K562 (cell line): ENCODE measurements around the gene PNRC1. TPM values are rescaled to one million over a fixed set of nuclear protein-coding genes. Genes with fewer than 3 reads are reported as not detected.

Experiments used
- ATAC-seq: fragments of 200-7000 bp; cut with Tn5 transposase; 3 replicates; pipeline ENCODE4 v1.9.1; 2020; ENCODE audit warnings: moderate library complexity
- BruUV-seq: library from RNA; stranded (reverse); fragments of 400-500 nt; replicated peaks from 2 replicates; lab custom pipeline; 2021; lab: Mats Ljungman, UMichigan
- CTCF ChIA-PET: fragments of 300-600 bp; formaldehyde crosslinking; extraction: SDS; loops from one replicate; lab custom pipeline; 2021; ENCODE audit warnings: low intra/inter-chr PET ratio; lab: Yijun Ruan, JAX
- POLR2A ChIA-PET: fragments of 300-600, 350-650 bp; sonication (Branson Sonifier 250); formaldehyde crosslinking; extraction: SDS; loops from one replicate; lab custom pipeline; 2021; ENCODE audit warnings: antibody characterized with exemption, inconsistent platforms; lab: Yijun Ruan, JAX
- DNase-seq, 4 experiments: peaks; one replicate each; pipeline versions ENCODE4 v3.0.0 to v3.0.0-alpha.2; 2011 to 2018; ENCODE audit warnings: low spot score in 3 of 4, mixed read lengths in 3 of 4; ENCODE audit errors: extremely low read depth in 1 of 4
- FAIRE-seq: peaks from 2 replicates; lab custom pipeline; 2011; peaks lifted over from hg19 to GRCh38; lab: Jason Lieb, UNC
- H2AFZ ChIP-seq: 2 replicates; pipeline ENCODE4 v1.6.0; 2011; ENCODE audit warnings: low read depth, low read length, control low read depth, inconsistent platforms
- H3K27ac ChIP-seq: fragments of 200-600 bp; 3 replicates; pipeline ENCODE4 v1.8.0; 2011; ENCODE audit warnings: low read depth, mild to moderate bottlenecking, control low read depth, inconsistent platforms, low read length, moderate library complexity, mixed read lengths; ENCODE audit errors: extremely low read depth
- H3K27me3 ChIP-seq, 2 experiments: fragments of 300-600 bp in 1 of 2; 2 replicates in 1 of 2; 3 replicates in 1 of 2; pipeline versions ENCODE4 v1.6.0 to v1.8.0; 2011; ENCODE audit warnings: inconsistent platforms in 2 of 2, low read length in 2 of 2, mild to moderate bottlenecking in 1 of 2, mixed read lengths in 1 of 2, moderate library complexity in 1 of 2; ENCODE audit not compliant: control insufficient read depth in 2 of 2, insufficient read depth in 2 of 2
- H3K36me3 ChIP-seq: fragments of 300-600 bp; 3 replicates; pipeline ENCODE4 v1.8.0; 2011; ENCODE audit warnings: mild to moderate bottlenecking, low read length, inconsistent platforms; ENCODE audit not compliant: control insufficient read depth, insufficient read depth
- H3K4me1 ChIP-seq, 2 experiments: fragments of 200-600 bp in 1 of 2; replicated peaks in 1 of 2; 2 replicates in 1 of 2; 3 replicates in 1 of 2; pipeline versions ENCODE4 v1.5.1 to v1.8.0; 2011; ENCODE audit warnings: inconsistent platforms in 2 of 2, low read length in 2 of 2, mild to moderate bottlenecking in 1 of 2, mixed read lengths in 1 of 2, moderate library complexity in 1 of 2; ENCODE audit not compliant: control insufficient read depth in 2 of 2, insufficient read depth in 2 of 2
- H3K4me2 ChIP-seq: 2 replicates; pipeline ENCODE4 v1.6.1; 2011; ENCODE audit warnings: low read length, control low read depth, inconsistent platforms, mixed read lengths; ENCODE audit not compliant: insufficient read depth
- H3K4me3 ChIP-seq: fragments of 200-600 bp; sonication (generic), shearing (Covaris generic); 2 replicates; pipeline ENCODE4 v1.5.1; 2016; ENCODE audit warnings: control low read depth, inconsistent platforms
- H3K79me2 ChIP-seq: fragments of 200-600 bp; 3 replicates; pipeline ENCODE4 v1.8.0; 2011; ENCODE audit warnings: low read length, inconsistent platforms; ENCODE audit not compliant: control insufficient read depth, insufficient read depth
- H3K9ac ChIP-seq, 2 experiments: 2 replicates each; pipeline versions ENCODE4 v1.6.0 to v1.6.1; 2011; ENCODE audit warnings: low read depth in 2 of 2, low read length in 2 of 2, control low read depth in 1 of 2, inconsistent platforms in 1 of 2, mild to moderate bottlenecking in 1 of 2, mixed read lengths in 1 of 2; ENCODE audit not compliant: insufficient read depth in 1 of 2
- H3K9me1 ChIP-seq: one replicate; pipeline ENCODE4 v1.6.0; 2011; ENCODE audit warnings: inconsistent platforms, mild to moderate bottlenecking, low read length, moderate library complexity; ENCODE audit not compliant: control insufficient read depth, insufficient read depth
- H3K9me3 ChIP-seq: replicated peaks from 2 replicates; pipeline ENCODE4 v1.5.1; 2011; ENCODE audit warnings: low read depth, low read length, inconsistent platforms; ENCODE audit not compliant: control insufficient read depth, insufficient read depth
- H4K20me1 ChIP-seq: replicated peaks from 2 replicates; pipeline ENCODE4 v1.6.1; 2011; ENCODE audit warnings: low read length, inconsistent platforms, mixed read lengths; ENCODE audit not compliant: control insufficient read depth, insufficient read depth
- BCL6 ChIP-seq: fragments of 250-450 bp; sonication (Bioruptor Pico); IDR thresholded peaks from 2 replicates; pipeline ENCODE4 v1.4.0; 2020
- FUS ChIP-seq: fragments of 200-400 bp; formaldehyde crosslinking; optimal IDR thresholded peaks from 2 replicates; pipeline ENCODE3; 2017; ENCODE audit warnings: low read depth, low read length
- HNRNPLL ChIP-seq: fragments of 200-400 bp; formaldehyde crosslinking; IDR thresholded peaks from 2 replicates; pipeline ENCODE4 v1.6.1; 2017; ENCODE audit warnings: low read length, low read depth, mild to moderate bottlenecking; ENCODE audit not compliant: poor library complexity, severe bottlenecking
- IRF9 ChIP-seq: fragments of 450-650 bp; IDR thresholded peaks from 2 replicates; pipeline ENCODE4 v1.6.1; 2016; ENCODE audit warnings: missing biosample characterization, missing genetic modification characterization
- MITF ChIP-seq: IDR thresholded peaks from 2 replicates; pipeline ENCODE4 v1.6.1; 2014; ENCODE audit warnings: antibody characterized with exemption
- NCOA2 ChIP-seq, 2 experiments: fragments of 450-650 bp; IDR thresholded peaks; 2 replicates each; pipeline ENCODE4 v1.6.1; 2018; ENCODE audit warnings: mild to moderate bottlenecking in 2 of 2, moderate library complexity in 1 of 2; ENCODE audit not compliant: partially characterized antibody in 2 of 2
- ZC3H8 ChIP-seq: fragments of 450-650 bp; IDR thresholded peaks from 2 replicates; pipeline ENCODE4 v1.6.1; 2017
- ZNF280A ChIP-seq: fragments of 450-650 bp; IDR thresholded peaks from 2 replicates; pipeline ENCODE4 v1.6.1; 2018; ENCODE audit warnings: mild to moderate bottlenecking, low read depth; ENCODE audit not compliant: partially characterized antibody
- ZNF79 ChIP-seq: fragments of 250-450 bp; sonication (Bioruptor Pico); IDR thresholded peaks from 2 replicates; pipeline ENCODE4 v1.4.0; 2020; ENCODE audit warnings: low read depth, mild to moderate bottlenecking, moderate library complexity
- ZNF830 ChIP-seq: fragments of 250-450 bp; sonication (Bioruptor Pico); IDR thresholded peaks from 2 replicates; pipeline ENCODE4 v1.5.0; 2021; ENCODE audit warnings: mild to moderate bottlenecking
- WGBS: fragments of 100-300 bp; shearing (Covaris generic); methylation state at CpG from one replicate; pipeline ENCODE4 v1.1.6; 2016; ENCODE audit warnings: low coverage, mixed read lengths; ENCODE audit not compliant: insufficient coverage; ENCODE audit errors: missing lambda C conversion rate; 5-methylcytosine and 5-hydroxymethylcytosine counted together
- in situ Hi-C: fragments of 300-500 bp; cut with MboI; formaldehyde crosslinking; loops from 4 replicates; pipeline ENCODE4 v1.15.0; 2018; ENCODE audit warnings: inconsistent platforms, mixed read lengths
- intact Hi-C: fragments of 100-400 bp; cut with micrococcal nuclease; formaldehyde crosslinking; loops from 2 replicates; pipeline ENCODE4 v1.14.2; 2022
- polyA plus RNA-seq, 8 experiments: library from polyadenylated mRNA; depleted of rRNA in 4 of 8; stranded (reverse) in 5 of 8; unstranded in 3 of 8; fragments of >200 nt; fragmentation: Nextera tagmentation in 2 of 8; fragmentation: Illumina TruSeq in 1 of 8; extraction: Ambion mirVana in 2 of 8; extraction: Trizol in 1 of 8; gene quantifications; 2 replicates each; pipeline versions ENCODE4 v1.2.1 to v1.2.3, GENCODE V29; 2011 to 2014; ENCODE audit warnings: inconsistent platforms in 1 of 8, missing spikeins in 1 of 8
- total RNA-seq, 7 experiments: library from RNA; depleted of rRNA in 6 of 7; stranded (reverse); fragments of >200 nt in 6 of 7; fragmentation: Illumina TruSeq in 2 of 7; extraction: Trizol in 2 of 7; gene quantifications; 2 replicates each; pipeline versions ENCODE4 v1.2.1 to v1.2.3, GENCODE V29; 2011 to 2021; ENCODE audit warnings: low replicate concordance in 1 of 7
- TF ChIP-seq, protein P1 (sequence below): fragments of 250-450 bp; sonication (Bioruptor Pico); IDR thresholded peaks from 2 replicates; pipeline ENCODE4 v1.8.0; 2021; ENCODE audit warnings: mild to moderate bottlenecking, moderate library complexity

PNRC1 gene
- total and polyA plus RNA-seq, 9 of the 15 experiments (the other 6 are each of a cell fraction or from before 2014, with no cell fraction given) = 1.2 to 10.8 (median 6.5) TPM

GRCh38 chr6:89100114-89100513 lies 19.6 kb downstream of the PNRC1 start:
- POLR2A ChIA-PET = interaction anchor here (0.7 to 1.8 kb wide), 2 partner anchors 16 to 27 kb away, joined by 3 to 5 read pairs; no protein-coding TSS in a partner anchor
- Histone ChIP-seq H3K36me3 (no peaks in the 10 kb centered on the region), H3K27me3 (peaks cover 2 to 6% of the 10 kb centered on the region in 2 experiments; a peak in 2 of 5 replicates), H2AFZ (no peak overlapping the region), H3K9me3 (no peaks in the 10 kb centered on the region), H4K20me1 (no peaks in the 10 kb centered on the region), H3K27ac (no peak overlapping the region), H3K9me1 (no peaks in the 10 kb centered on the region), H3K4me3 (no peak overlapping the region), H3K79me2 (no peaks in the 10 kb centered on the region), H3K4me2 (no peak overlapping the region), H3K4me1 (no peaks in the 10 kb centered on the region), H3K9ac (no peak overlapping the region)
- in situ Hi-C loops = no loop called here
- ATAC-seq (no peak), DNase-seq (no peak), FAIRE-seq (no peak)
- TF ChIP-seq MITF (no peak), ZC3H8 (no peak), FUS (no peak), HNRNPLL (no peak)
- no TSS peak for BruUV-seq
- intact Hi-C loops = no loop called here
- CTCF ChIA-PET = no interaction called here
- 3% methylated on average over 2 of the region's 2 CpGs for WGBS

GRCh38 chr6:89110284-89110683 lies 29.7 kb downstream of the PNRC1 start:
- ChIA-PET POLR2A (no interaction called here), CTCF (no interaction called here)
- in situ Hi-C loops = no loop called here
- H3K27me3 ChIP-seq = peaks cover 0 to 2% of the 10 kb centered on the region in 2 experiments; a peak in 2 of 5 replicates
- no peak for FAIRE-seq
- intact Hi-C loops = no loop called here
- no peak overlapping the region for H3K9ac ChIP-seq
- H3K4me1 ChIP-seq = no peaks in the 10 kb centered on the region
- H3K9me3 ChIP-seq = no peaks in the 10 kb centered on the region
- H3K4me3 ChIP-seq = no peak overlapping the region
- no peak overlapping the region for H3K4me2 ChIP-seq
- H3K9me1 ChIP-seq = no peaks in the 10 kb centered on the region
- no TSS peak for BruUV-seq
- WGBS = 6% methylated on average over 3 of the region's 3 CpGs
- no peak overlapping the region for H3K27ac ChIP-seq
- no peaks in the 10 kb centered on the region for H3K36me3 ChIP-seq
- H3K79me2 ChIP-seq = no peaks in the 10 kb centered on the region
- no peak for DNase-seq
- no peaks in the 10 kb centered on the region for H4K20me1 ChIP-seq
- peak; percentile 28; the same call in 2 of the 3 replicates for ATAC-seq
- H2AFZ ChIP-seq = no peak overlapping the region
- TF ChIP-seq NCOA2 (IDR thresholded peaks at IDR 0.05; ENCODE audit: partially characterized antibody in 2 of 2) = no peak
- TF ChIP-seq IRF9 (tag) = no peak
- no peak for TF ChIP-seq ZNF280A
- TF ChIP-seq BCL6 (CRISPR knock-in tag) = no peak
- TF ChIP-seq ZNF79 = no peak
- TF ChIP-seq ZNF830 (CRISPR knock-in tag) = no peak
- TF ChIP-seq, protein P1, sequence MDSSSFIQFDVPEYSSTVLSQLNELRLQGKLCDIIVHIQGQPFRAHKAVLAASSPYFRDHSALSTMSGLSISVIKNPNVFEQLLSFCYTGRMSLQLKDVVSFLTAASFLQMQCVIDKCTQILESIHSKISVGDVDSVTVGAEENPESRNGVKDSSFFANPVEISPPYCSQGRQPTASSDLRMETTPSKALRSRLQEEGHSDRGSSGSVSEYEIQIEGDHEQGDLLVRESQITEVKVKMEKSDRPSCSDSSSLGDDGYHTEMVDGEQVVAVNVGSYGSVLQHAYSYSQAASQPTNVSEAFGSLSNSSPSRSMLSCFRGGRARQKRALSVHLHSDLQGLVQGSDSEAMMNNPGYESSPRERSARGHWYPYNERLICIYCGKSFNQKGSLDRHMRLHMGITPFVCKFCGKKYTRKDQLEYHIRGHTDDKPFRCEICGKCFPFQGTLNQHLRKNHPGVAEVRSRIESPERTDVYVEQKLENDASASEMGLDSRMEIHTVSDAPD (CRISPR knock-in tag) = no peak
